ENCODE measurements around the gene LIG1. TPM values are rescaled to one million over a fixed set of nuclear protein-coding genes. Genes with fewer than 3 reads are reported as not detected.
A peak's percentile ranks its signal among the peaks of the same experiment; 100 is the strongest.

LIG1 gene
- total RNA-seq, 1 experiment from 2014 or later, result 116 TPM

- CTCF ChIA-PET, result no interaction called here
Measured at GRCh38 chr19:48117515-48118130, 52.5 kb downstream of the LIG1 start.

GRCh38 chr19:48113190-48113917 is 56.8 kb downstream of the LIG1 start:
- Histone ChIP-seq H3K9me3 (ENCODE audit: insufficient read depth, low read depth) (no peaks in the 10 kb centered on the region), H3K4me3 (no peak overlapping the region), H3K9me2 (ENCODE audit: insufficient read depth) (no peaks in the 10 kb centered on the region), H3K4me2 (no peak overlapping the region), H2AFZ (no peak overlapping the region), H3K27ac (no peak overlapping the region), H3K27me3 (ENCODE audit: insufficient read depth, low read depth) (no peaks in the 10 kb centered on the region), H3K36me3 (ENCODE audit: low read depth) (peaks cover 3% of the 10 kb centered on the region; the same call in 1 of the 2 replicates), H3K79me2 (ENCODE audit: low read depth) (no peaks in the 10 kb centered on the region), H3K4me1 (replicated peaks; ENCODE audit: insufficient read depth) (peaks cover 7% of the 10 kb centered on the region; the same call in 1 of the 2 replicates), H4K20me1 (ENCODE audit: insufficient read depth) (no peaks in the 10 kb centered on the region), H3F3A (ENCODE audit: insufficient read depth, low read depth) (peaks cover 15% of the 10 kb centered on the region; the same call in 1 of the 2 replicates)
- BruUV-seq (replicated peaks), result no TSS peak
- ChIA-PET POLR2A (ENCODE audit: unreplicated experiment) (no interaction called here), CTCF (no interaction called here)
- intact Hi-C loops (cut with micrococcal nuclease; ENCODE audit: unreplicated experiment), result no loop called here
- TF ChIP-seq CTCF (conservative IDR thresholded peaks at IDR 0.05) (no peak), EZH2 (IDR thresholded peaks at IDR 0.05; ENCODE audit: low read depth) (no peak)
- DNase-seq, result no peak

More at GRCh38 chr19:48117515-48118130, 52.5 kb downstream of the LIG1 start:
- Histone ChIP-seq H3K4me2 (no peak overlapping the region), H3K27ac (no peak overlapping the region), H3K27me3 (ENCODE audit: insufficient read depth, low read depth) (no peaks in the 10 kb centered on the region), H2AFZ (no peak overlapping the region), H3K9me3 (ENCODE audit: insufficient read depth, low read depth) (no peaks in the 10 kb centered on the region), H3K9me2 (ENCODE audit: insufficient read depth) (no peaks in the 10 kb centered on the region), H3K79me2 (ENCODE audit: low read depth) (no peaks in the 10 kb centered on the region), H3K4me3 (no peak overlapping the region), H4K20me1 (ENCODE audit: insufficient read depth) (peaks cover 4% of the 10 kb centered on the region; the same call in 1 of the 2 replicates), H3K36me3 (ENCODE audit: low read depth) (peaks cover 14% of the 10 kb centered on the region; the same call in 1 of the 2 replicates), H3F3A (ENCODE audit: insufficient read depth, low read depth) (no peaks in the 10 kb centered on the region; the same call in 1 of the 2 replicates), H3K4me1 (replicated peaks; ENCODE audit: insufficient read depth) (no peaks in the 10 kb centered on the region)
- no peak for TF ChIP-seq CTCF (conservative IDR thresholded peaks at IDR 0.05)
- TF ChIP-seq EZH2 (IDR thresholded peaks at IDR 0.05; ENCODE audit: low read depth), result no peak
- POLR2A ChIA-PET (ENCODE audit: unreplicated experiment), result no interaction called here
- intact Hi-C loops (cut with micrococcal nuclease; ENCODE audit: unreplicated experiment), result no loop called here
- no TSS peak for BruUV-seq (replicated peaks)
- no peak for DNase-seq

GRCh38 chr19:48111280-48111679 is 58.9 kb downstream of the LIG1 start:
- intact Hi-C loops (cut with micrococcal nuclease; ENCODE audit: unreplicated experiment), result no loop called here
- Histone ChIP-seq H3K79me2 (ENCODE audit: low read depth) (no peaks in the 10 kb centered on the region), H3K27ac (no peak overlapping the region), H3F3A (ENCODE audit: insufficient read depth, low read depth) (peaks cover 19% of the 10 kb centered on the region; the same call in 1 of the 2 replicates), H3K4me3 (no peak overlapping the region), H3K36me3 (ENCODE audit: low read depth) (no peaks in the 10 kb centered on the region), H4K20me1 (ENCODE audit: insufficient read depth) (no peaks in the 10 kb centered on the region), H3K9me2 (ENCODE audit: insufficient read depth) (no peaks in the 10 kb centered on the region), H3K9me3 (ENCODE audit: insufficient read depth, low read depth) (no peaks in the 10 kb centered on the region), H3K27me3 (ENCODE audit: insufficient read depth, low read depth) (no peaks in the 10 kb centered on the region), H2AFZ (no peak overlapping the region), H3K4me2 (peak overlapping the region; percentile 85), H3K4me1 (replicated peaks; ENCODE audit: insufficient read depth) (peaks cover 7% of the 10 kb centered on the region; the same call in 1 of the 2 replicates)
- ChIA-PET CTCF (interaction anchor here (0.7 kb wide), 1 partner anchor 473 kb away, joined by 5 read pairs; no protein-coding TSS in a partner anchor), POLR2A (ENCODE audit: unreplicated experiment) (interaction anchor here (0.6 kb wide), 2 partner anchors 32 to 58 kb away, joined by 4 to 8 read pairs; no protein-coding TSS in a partner anchor)
- no TSS peak for BruUV-seq (replicated peaks)
- no peak for TF ChIP-seq EZH2 (IDR thresholded peaks at IDR 0.05; ENCODE audit: low read depth)
- no peak for TF ChIP-seq CTCF (conservative IDR thresholded peaks at IDR 0.05)
- DNase-seq, result no peak

All from PC-9 (cell line).